ENCODE results near the gene MRPL41.

GRCh38 chr9:137506274-137506673, 45.4 kb upstream of the MRPL41 start:
- TF ChIP-seq EZH2 (IDR thresholded peaks at IDR 0.05; ENCODE audit: borderline replicate concordance, low read depth, low read length, severe bottlenecking): no peak
- no peak for TF ChIP-seq CTCF (IDR thresholded peaks at IDR 0.05; ENCODE audit: borderline replicate concordance, extremely low read depth, low read length, poor library complexity, severe bottlenecking)
